HL-60 (cell line): ENCODE data around the gene C14orf39.

Source experiments
- POLR2AphosphoS5 ChIP-seq: IDR thresholded peaks from 2 replicates; pipeline ENCODE4 v1.6.1; 2012; ENCODE audit warnings: low read depth
- SPI1 ChIP-seq: IDR thresholded peaks from 2 replicates; pipeline ENCODE4 v1.6.1; 2012; ENCODE audit warnings: low read depth, mild to moderate bottlenecking, borderline replicate concordance
- TF ChIP-seq, protein P1 (sequence below): IDR thresholded peaks from one replicate; pipeline ENCODE4 v1.5.1; 2011; ENCODE audit warnings: low read length, control low read depth, inconsistent platforms; ENCODE audit not compliant: insufficient read depth
- TF ChIP-seq, protein P2 (sequence below): IDR thresholded peaks from 2 replicates; pipeline ENCODE4 v1.6.1; 2012; ENCODE audit warnings: low read depth; ENCODE audit not compliant: insufficient replicate concordance

DNA sequence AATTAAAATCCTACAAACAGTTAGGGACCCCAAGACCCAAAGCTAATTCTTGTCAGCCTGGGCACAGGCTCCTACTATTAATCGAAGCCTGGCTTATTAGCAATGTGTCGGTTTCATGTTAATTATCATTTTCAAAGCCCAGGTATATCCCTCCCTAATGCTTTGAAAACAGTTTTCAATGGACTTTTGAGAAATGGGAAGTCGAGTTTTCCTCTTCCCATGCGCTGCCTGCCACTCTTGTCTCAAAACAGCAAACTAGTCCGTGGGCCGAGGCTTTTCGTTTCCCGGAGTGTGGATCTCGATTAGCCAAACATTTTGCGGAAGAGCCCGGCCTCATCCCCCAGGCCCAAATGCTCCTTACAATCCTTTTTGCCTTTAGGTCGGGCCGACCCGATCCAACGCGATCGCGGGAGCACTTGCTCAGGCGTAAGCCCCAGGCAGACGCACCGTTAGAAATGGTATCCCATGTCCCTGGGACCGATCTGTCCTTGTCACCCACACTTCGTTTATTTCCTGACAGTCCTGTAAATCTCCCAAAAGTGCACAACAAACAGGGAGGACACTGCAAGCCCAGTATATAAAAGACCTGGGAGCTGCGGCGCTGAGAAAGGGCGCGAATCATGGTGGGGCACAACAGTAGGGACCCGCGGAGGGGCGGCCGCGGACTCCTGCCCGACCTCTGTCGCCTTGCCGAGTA, 24.5 kb upstream of the C14orf39 start:
- TF ChIP-seq, protein P1, sequence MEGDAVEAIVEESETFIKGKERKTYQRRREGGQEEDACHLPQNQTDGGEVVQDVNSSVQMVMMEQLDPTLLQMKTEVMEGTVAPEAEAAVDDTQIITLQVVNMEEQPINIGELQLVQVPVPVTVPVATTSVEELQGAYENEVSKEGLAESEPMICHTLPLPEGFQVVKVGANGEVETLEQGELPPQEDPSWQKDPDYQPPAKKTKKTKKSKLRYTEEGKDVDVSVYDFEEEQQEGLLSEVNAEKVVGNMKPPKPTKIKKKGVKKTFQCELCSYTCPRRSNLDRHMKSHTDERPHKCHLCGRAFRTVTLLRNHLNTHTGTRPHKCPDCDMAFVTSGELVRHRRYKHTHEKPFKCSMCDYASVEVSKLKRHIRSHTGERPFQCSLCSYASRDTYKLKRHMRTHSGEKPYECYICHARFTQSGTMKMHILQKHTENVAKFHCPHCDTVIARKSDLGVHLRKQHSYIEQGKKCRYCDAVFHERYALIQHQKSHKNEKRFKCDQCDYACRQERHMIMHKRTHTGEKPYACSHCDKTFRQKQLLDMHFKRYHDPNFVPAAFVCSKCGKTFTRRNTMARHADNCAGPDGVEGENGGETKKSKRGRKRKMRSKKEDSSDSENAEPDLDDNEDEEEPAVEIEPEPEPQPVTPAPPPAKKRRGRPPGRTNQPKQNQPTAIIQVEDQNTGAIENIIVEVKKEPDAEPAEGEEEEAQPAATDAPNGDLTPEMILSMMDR = no peak
- TF ChIP-seq, protein P2, sequence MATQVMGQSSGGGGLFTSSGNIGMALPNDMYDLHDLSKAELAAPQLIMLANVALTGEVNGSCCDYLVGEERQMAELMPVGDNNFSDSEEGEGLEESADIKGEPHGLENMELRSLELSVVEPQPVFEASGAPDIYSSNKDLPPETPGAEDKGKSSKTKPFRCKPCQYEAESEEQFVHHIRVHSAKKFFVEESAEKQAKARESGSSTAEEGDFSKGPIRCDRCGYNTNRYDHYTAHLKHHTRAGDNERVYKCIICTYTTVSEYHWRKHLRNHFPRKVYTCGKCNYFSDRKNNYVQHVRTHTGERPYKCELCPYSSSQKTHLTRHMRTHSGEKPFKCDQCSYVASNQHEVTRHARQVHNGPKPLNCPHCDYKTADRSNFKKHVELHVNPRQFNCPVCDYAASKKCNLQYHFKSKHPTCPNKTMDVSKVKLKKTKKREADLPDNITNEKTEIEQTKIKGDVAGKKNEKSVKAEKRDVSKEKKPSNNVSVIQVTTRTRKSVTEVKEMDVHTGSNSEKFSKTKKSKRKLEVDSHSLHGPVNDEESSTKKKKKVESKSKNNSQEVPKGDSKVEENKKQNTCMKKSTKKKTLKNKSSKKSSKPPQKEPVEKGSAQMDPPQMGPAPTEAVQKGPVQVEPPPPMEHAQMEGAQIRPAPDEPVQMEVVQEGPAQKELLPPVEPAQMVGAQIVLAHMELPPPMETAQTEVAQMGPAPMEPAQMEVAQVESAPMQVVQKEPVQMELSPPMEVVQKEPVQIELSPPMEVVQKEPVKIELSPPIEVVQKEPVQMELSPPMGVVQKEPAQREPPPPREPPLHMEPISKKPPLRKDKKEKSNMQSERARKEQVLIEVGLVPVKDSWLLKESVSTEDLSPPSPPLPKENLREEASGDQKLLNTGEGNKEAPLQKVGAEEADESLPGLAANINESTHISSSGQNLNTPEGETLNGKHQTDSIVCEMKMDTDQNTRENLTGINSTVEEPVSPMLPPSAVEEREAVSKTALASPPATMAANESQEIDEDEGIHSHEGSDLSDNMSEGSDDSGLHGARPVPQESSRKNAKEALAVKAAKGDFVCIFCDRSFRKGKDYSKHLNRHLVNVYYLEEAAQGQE = no peak
- no peak for TF ChIP-seq POLR2AphosphoS5
- TF ChIP-seq SPI1 = no peak
